ENCODE data around the gene USH1C.

The USH1C gene

DNA sequence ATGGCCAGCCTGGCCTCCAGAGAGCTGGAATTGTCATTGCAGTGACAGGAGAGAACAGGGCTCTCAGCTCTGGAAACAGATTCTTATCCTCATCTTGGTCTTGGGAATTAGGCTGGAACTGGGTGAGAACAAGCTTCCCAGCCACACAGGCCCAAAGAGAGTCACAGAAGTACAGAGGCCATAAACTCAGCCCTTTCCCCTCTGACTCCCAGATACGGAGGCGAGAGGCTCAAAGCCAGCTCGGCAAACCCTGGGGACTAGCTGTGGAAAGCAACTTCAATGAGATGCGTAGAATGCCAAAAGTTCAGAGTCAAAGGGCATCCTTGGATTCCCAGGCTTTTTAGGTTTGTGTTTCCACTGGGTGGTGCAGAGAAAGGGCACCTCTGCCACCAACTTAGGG, 53.3 kb downstream of the USH1C start:
- H3K4me2 ChIP-seq (ENCODE audit: low read length), result no peak overlapping the region
- H3K4me1 ChIP-seq (ENCODE audit: control insufficient read depth, insufficient read depth, low read length), result no peaks in the 10 kb centered on the region
- H3K9ac ChIP-seq (ENCODE audit: low read depth, low read length), result no peak overlapping the region
- peaks cover 73% of the 10 kb centered on the region for H3K27me3 ChIP-seq (ENCODE audit: control insufficient read depth, insufficient read depth, low read length)
- no peaks in the 10 kb centered on the region for H3K9me3 ChIP-seq (replicated peaks; ENCODE audit: low read length)
- H3K36me3 ChIP-seq (ENCODE audit: insufficient read depth, low read length), result no peaks in the 10 kb centered on the region
- no peak overlapping the region for H3K4me3 ChIP-seq (ENCODE audit: low read length)

DNA sequence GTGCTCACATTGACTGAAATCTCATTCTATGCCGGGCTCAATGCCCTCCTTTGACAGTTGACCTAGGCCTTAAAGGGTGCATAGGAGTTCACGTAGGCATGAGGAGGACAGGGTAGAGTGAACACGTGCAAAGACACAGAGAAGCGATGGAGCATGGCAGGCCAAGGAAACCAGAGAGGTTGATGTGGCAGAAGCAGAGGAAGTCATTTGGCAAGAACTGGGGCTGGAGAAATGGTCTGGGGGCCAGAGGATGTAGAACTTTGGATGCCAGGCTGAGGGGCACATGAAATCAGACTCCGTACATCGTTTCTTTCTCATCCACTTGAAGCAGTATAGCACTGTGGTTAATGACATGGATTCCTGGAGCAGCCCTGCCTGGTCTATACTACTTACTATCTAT, 54.0 kb downstream of the USH1C start:
- Histone ChIP-seq H3K36me3 (ENCODE audit: insufficient read depth, low read length) (no peaks in the 10 kb centered on the region), H3K27me3 (ENCODE audit: control insufficient read depth, insufficient read depth, low read length) (peaks cover 74% of the 10 kb centered on the region), H3K9ac (ENCODE audit: low read depth, low read length) (no peak overlapping the region), H3K4me1 (ENCODE audit: control insufficient read depth, insufficient read depth, low read length) (no peaks in the 10 kb centered on the region), H3K9me3 (replicated peaks; ENCODE audit: low read length) (no peaks in the 10 kb centered on the region), H3K4me3 (ENCODE audit: low read length) (no peak overlapping the region), H3K4me2 (ENCODE audit: low read length) (no peak overlapping the region)

DNA sequence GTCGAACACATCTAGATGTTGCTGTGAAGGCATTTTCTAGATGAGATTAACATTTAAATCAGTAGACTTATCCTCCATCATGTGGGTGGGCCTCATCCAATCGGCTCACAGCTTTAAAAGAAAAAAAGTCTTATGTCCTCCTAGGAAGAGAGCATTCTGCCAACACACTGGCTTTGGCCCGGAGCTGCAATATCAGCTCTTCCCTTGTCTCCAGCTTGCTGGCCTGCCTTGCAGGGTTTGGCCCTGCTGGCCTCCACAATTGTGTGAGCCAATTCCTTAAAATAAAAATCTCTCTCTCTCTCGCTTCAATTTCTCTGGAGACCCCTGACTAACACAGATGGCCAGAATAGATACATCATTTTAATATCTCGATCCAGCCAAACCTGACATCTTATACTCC, 54.5 kb downstream of the USH1C start:
- Histone ChIP-seq H3K9ac (ENCODE audit: low read depth, low read length) (no peak overlapping the region), H3K9me3 (replicated peaks; ENCODE audit: low read length) (no peaks in the 10 kb centered on the region), H3K27me3 (ENCODE audit: control insufficient read depth, insufficient read depth, low read length) (peaks cover 74% of the 10 kb centered on the region), H3K4me2 (ENCODE audit: low read length) (no peak overlapping the region), H3K4me1 (ENCODE audit: control insufficient read depth, insufficient read depth, low read length) (no peaks in the 10 kb centered on the region), H3K4me3 (ENCODE audit: low read length) (no peak overlapping the region), H3K36me3 (ENCODE audit: insufficient read depth, low read length) (no peaks in the 10 kb centered on the region)

GRCh38 chr11:17488563-17488962, 55.7 kb downstream of the USH1C start:
- H3K4me3 ChIP-seq (ENCODE audit: low read length), result no peak overlapping the region
- H3K9ac ChIP-seq (ENCODE audit: low read depth, low read length), result no peak overlapping the region
- H3K4me2 ChIP-seq (ENCODE audit: low read length), result no peak overlapping the region
- H3K4me1 ChIP-seq (ENCODE audit: control insufficient read depth, insufficient read depth, low read length), result no peaks in the 10 kb centered on the region
- no peaks in the 10 kb centered on the region for H3K36me3 ChIP-seq (ENCODE audit: insufficient read depth, low read length)
- H3K27me3 ChIP-seq (ENCODE audit: control insufficient read depth, insufficient read depth, low read length), result peaks cover 74% of the 10 kb centered on the region
- H3K9me3 ChIP-seq (replicated peaks; ENCODE audit: low read length), result no peaks in the 10 kb centered on the region

GRCh38 chr11:17486646-17487045, 57.6 kb downstream of the USH1C start:
- Histone ChIP-seq H3K9ac (ENCODE audit: low read depth, low read length) (no peak overlapping the region), H3K27me3 (ENCODE audit: control insufficient read depth, insufficient read depth, low read length) (peaks cover 71% of the 10 kb centered on the region), H3K4me2 (ENCODE audit: low read length) (no peak overlapping the region)

DNA sequence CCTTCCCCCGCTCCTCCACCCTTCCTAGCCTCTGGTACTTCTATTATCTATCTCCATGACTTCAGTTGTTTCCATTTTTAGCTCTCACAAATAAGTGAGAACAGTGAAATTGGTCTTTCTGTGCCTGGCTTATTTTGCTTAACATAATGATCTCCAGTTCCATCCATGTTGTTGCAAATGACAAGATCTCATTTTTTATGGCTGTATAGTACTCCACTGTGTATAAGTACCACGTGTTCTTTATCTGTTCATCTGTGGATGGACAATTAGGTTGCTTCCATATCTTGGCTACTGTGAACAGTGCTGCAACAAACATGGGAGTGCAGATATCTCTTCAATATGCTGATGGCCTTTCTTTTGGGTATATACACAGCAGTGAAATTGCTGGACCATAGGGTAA, 60.7 kb downstream of the USH1C start:
- H3K4me2 ChIP-seq (ENCODE audit: low read length), result no peak overlapping the region
- H3K36me3 ChIP-seq (ENCODE audit: insufficient read depth, low read length), result no peaks in the 10 kb centered on the region
- no peak overlapping the region for H3K9ac ChIP-seq (ENCODE audit: low read depth, low read length)
- peaks cover 68% of the 10 kb centered on the region for H3K27me3 ChIP-seq (ENCODE audit: control insufficient read depth, insufficient read depth, low read length)
- H3K4me3 ChIP-seq (ENCODE audit: low read length), result no peak overlapping the region
- no peaks in the 10 kb centered on the region for H3K9me3 ChIP-seq (replicated peaks; ENCODE audit: low read length)
- no peaks in the 10 kb centered on the region for H3K4me1 ChIP-seq (ENCODE audit: control insufficient read depth, insufficient read depth, low read length)

More at GRCh38 chr11:17486646-17487045, 57.6 kb downstream of the USH1C start:
- no peaks in the 10 kb centered on the region for H3K9me3 ChIP-seq (replicated peaks; ENCODE audit: low read length)
- H3K36me3 ChIP-seq (ENCODE audit: insufficient read depth, low read length), result no peaks in the 10 kb centered on the region
- no peaks in the 10 kb centered on the region for H3K4me1 ChIP-seq (ENCODE audit: control insufficient read depth, insufficient read depth, low read length)
- no peak overlapping the region for H3K4me3 ChIP-seq (ENCODE audit: low read length)

- peaks cover 80% of the 10 kb centered on the region for H3K27me3 ChIP-seq (ENCODE audit: control insufficient read depth, insufficient read depth, low read length)
These were observed 62.3 kb downstream of the USH1C start for GRCh38 chr11:17481905-17482304.

GRCh38 chr11:17479284-17480214, 64.7 kb downstream of the USH1C start:
- no peak overlapping the region for H3K4me3 ChIP-seq (ENCODE audit: low read length)
- no peak overlapping the region for H3K4me2 ChIP-seq (ENCODE audit: low read length)
- H3K36me3 ChIP-seq (ENCODE audit: insufficient read depth, low read length), result no peaks in the 10 kb centered on the region
- H3K9me3 ChIP-seq (replicated peaks; ENCODE audit: low read length), result no peaks in the 10 kb centered on the region
- H3K9ac ChIP-seq (ENCODE audit: low read depth, low read length), result no peak overlapping the region
- peaks cover 79% of the 10 kb centered on the region for H3K27me3 ChIP-seq (ENCODE audit: control insufficient read depth, insufficient read depth, low read length)
- no peaks in the 10 kb centered on the region for H3K4me1 ChIP-seq (ENCODE audit: control insufficient read depth, insufficient read depth, low read length)

More at GRCh38 chr11:17481905-17482304, 62.3 kb downstream of the USH1C start:
- no peaks in the 10 kb centered on the region for H3K36me3 ChIP-seq (ENCODE audit: insufficient read depth, low read length)
- no peak overlapping the region for H3K4me3 ChIP-seq (ENCODE audit: low read length)
- no peak overlapping the region for H3K9ac ChIP-seq (ENCODE audit: low read depth, low read length)
- H3K4me1 ChIP-seq (ENCODE audit: control insufficient read depth, insufficient read depth, low read length), result no peaks in the 10 kb centered on the region
- no peak overlapping the region for H3K4me2 ChIP-seq (ENCODE audit: low read length)
- H3K9me3 ChIP-seq (replicated peaks; ENCODE audit: low read length), result no peaks in the 10 kb centered on the region

DNA sequence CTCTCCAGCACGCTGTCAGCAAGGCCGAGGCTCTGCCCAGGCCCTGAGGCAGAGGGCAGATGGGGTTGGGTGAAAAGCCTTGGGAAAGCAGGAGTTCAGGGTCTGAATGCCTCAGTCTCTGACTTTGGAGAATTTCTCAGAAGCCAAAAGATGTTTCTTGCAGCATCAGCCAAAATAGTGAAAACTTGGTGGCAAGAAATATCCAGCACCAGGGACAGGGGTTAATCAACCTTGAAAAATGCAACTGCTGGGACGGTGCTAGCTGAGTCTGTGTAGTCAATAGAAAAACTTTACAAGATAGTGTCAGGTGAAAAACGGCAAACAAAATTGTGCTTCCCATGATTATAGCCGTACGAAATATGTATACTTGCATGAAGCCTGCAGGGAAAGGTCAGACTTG, 66.1 kb downstream of the USH1C start:
- H3K27me3 ChIP-seq (ENCODE audit: control insufficient read depth, insufficient read depth, low read length), result peaks cover 88% of the 10 kb centered on the region
- H3K4me2 ChIP-seq (ENCODE audit: low read length), result no peak overlapping the region
- no peaks in the 10 kb centered on the region for H3K9me3 ChIP-seq (replicated peaks; ENCODE audit: low read length)
- no peaks in the 10 kb centered on the region for H3K36me3 ChIP-seq (ENCODE audit: insufficient read depth, low read length)
- no peaks in the 10 kb centered on the region for H3K4me1 ChIP-seq (ENCODE audit: control insufficient read depth, insufficient read depth, low read length)
- no peak overlapping the region for H3K4me3 ChIP-seq (ENCODE audit: low read length)
- no peak overlapping the region for H3K9ac ChIP-seq (ENCODE audit: low read depth, low read length)

DNA sequence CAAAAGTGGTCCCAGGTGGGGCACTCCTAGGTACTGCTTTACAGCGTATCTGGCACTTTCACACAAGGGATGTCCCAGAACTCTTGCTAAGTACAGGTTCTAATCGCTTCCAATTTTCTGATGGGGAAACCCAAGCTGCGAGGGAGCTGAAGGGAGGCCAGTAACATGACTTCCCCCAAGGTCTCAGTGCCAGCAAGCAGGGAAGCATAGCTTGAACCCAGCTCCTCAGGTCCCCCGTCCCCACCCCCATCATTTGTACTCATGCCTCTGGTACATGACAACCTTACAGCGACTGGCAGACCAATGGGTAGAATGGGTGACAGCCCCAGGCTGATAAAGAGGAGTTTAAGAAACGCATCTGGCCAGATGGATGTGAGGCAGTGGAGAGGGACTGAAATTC, 66.9 kb downstream of the USH1C start:
- no peaks in the 10 kb centered on the region for H3K36me3 ChIP-seq (ENCODE audit: insufficient read depth, low read length)
- no peaks in the 10 kb centered on the region for H3K9me3 ChIP-seq (replicated peaks; ENCODE audit: low read length)
- H3K4me2 ChIP-seq (ENCODE audit: low read length), result no peak overlapping the region
- H3K27me3 ChIP-seq (ENCODE audit: control insufficient read depth, insufficient read depth, low read length), result peaks cover 91% of the 10 kb centered on the region
- no peak overlapping the region for H3K9ac ChIP-seq (ENCODE audit: low read depth, low read length)
- H3K4me3 ChIP-seq (ENCODE audit: low read length), result no peak overlapping the region
- H3K4me1 ChIP-seq (ENCODE audit: control insufficient read depth, insufficient read depth, low read length), result no peaks in the 10 kb centered on the region

GRCh38 chr11:17477084-17477333, 67.2 kb downstream of the USH1C start:
- peaks cover 91% of the 10 kb centered on the region for H3K27me3 ChIP-seq (ENCODE audit: control insufficient read depth, insufficient read depth, low read length)
- no peak overlapping the region for H3K9ac ChIP-seq (ENCODE audit: low read depth, low read length)
- no peak overlapping the region for H3K4me2 ChIP-seq (ENCODE audit: low read length)
- no peaks in the 10 kb centered on the region for H3K4me1 ChIP-seq (ENCODE audit: control insufficient read depth, insufficient read depth, low read length)
- H3K9me3 ChIP-seq (replicated peaks; ENCODE audit: low read length), result no peaks in the 10 kb centered on the region
- H3K4me3 ChIP-seq (ENCODE audit: low read length), result no peak overlapping the region
- H3K36me3 ChIP-seq (ENCODE audit: insufficient read depth, low read length), result no peaks in the 10 kb centered on the region
